ENCODE results near the gene MIPOL1.
"Not testable (repeated sequence)": the region's sequence is repeated elsewhere in the genome, so short reads cannot be mapped to it uniquely, and the experiment has no call there.

The MIPOL1 gene

DNA sequence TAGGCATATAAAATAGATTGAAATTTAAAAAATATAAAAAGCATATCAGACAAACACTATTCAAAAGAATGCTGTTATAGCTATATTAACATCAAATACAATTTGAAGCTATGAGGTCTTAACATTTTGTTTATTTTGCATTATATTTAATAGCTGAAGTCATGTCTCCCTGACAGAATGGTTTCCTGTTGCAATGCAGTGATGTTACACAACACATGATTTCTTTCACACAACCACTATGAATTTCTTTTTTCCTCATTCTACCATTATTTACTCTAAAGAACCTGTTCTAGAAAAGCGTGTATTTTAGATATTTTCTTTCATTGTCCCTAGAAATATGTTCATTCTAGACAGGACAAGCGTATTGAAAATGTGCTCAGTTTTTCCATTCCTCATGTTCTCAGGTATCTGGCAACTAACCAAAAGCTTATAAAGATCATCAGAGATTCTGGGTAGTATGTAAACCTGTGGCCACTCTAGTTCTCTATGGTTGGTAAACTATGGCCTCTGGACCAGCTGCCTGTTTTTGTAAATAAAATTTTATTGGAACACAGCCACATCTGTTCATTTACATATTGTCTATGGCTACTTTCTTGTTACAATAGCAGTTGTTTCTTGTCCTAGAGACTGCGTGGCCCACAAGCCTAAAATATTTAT is 213.5 kb downstream of the MIPOL1 start:
- DNase-seq, result no peak

DNA sequence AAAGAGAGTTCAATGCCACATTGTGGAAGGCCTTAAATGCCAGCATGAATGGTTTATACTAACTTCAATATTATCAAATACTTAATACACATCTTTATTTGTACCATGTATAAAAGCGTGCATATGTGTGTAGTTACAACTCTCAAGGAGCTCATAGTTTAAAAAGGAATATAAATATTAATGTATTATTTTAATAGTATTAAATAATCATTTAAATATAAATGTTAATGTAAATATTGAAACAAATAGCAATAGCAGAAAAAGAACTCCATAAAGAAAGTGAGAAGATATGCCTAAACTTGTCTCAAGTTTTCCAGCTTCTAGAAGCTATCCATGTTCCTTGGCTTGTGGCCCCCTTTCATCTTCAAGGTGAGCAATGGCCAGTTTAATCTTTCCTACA is 215.3 kb downstream of the MIPOL1 start:
- DNase-seq, result no peak

DNA sequence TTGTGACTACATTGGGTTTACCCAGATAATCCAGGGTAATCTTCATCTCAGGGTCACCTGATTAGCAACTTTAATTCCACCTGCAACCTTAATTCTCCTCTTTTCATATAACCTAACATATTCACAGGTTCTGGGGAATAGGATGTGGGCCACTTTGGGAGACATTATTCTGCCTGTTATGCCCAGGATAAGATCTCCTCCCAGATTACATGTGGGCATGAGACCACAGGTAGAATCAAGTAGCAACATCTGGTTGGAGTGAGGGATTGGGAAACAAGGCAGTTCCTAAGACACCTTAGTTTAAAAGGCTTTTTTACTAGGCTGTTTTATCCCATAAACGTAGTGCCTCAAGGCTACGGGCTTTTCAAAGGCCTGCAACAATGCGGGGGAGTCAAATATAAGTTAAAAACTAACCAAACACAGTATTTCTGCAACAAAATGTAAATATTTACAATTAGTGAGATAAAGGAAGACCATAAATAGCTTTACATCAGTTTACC is 215.8 kb downstream of the MIPOL1 start:
- no peak for DNase-seq

DNA sequence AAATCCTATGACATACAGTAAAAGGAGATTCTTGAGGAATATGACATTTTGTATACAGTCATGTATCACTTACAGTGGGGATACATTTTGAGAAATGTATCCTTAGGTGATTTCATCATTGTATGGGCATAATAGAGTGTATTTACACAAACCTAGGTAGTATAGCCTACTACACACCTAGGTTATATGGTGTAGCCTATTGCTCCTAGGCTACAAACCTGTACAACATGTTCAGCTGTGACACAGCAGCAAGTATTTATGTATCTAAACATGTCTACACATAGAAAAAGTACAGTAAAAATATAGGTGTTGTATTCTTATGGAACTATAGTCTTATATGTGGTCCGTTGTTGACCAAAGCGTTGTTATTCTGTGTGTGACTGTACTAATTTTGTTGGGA is 218.5 kb downstream of the MIPOL1 start:
- DNase-seq, result no peak

DNA sequence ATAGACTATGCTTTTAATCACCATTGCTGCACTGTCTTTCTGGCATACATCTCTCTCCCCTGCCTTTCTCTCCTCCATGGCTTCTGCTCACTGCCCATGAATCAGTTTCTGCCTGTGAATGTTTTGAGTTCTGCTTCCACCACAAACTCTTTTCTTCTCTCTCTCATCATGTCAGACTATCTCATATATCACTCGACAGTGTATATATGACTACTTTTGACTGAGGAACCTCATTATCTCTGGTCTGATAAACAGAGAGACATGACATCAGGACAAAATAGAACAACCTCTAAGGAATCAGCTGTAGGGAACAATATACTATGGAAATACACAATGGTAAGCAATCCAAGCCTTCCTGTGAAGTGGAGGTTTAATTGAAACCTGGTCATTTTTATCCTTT is 219.4 kb downstream of the MIPOL1 start:
- no peak for DNase-seq

DNA sequence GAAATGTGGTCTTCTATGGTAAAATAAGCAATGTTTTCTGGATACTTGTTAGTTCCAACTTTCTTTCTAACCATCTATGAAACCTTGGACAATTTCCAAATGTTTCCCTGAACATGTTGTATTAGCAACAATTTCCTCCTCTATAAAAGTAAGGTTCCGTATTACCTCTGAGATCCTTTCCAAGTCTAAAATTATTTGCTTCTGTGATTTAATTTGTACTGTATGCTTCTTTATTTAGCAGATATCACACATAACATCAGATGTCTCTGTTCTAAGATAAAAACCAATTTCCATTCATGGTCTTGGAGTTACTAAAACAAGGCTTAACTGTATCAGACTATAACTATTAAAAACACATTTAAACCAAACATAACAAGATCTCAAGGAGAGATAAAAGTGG is 220.1 kb downstream of the MIPOL1 start:
- no peak for DNase-seq

DNA sequence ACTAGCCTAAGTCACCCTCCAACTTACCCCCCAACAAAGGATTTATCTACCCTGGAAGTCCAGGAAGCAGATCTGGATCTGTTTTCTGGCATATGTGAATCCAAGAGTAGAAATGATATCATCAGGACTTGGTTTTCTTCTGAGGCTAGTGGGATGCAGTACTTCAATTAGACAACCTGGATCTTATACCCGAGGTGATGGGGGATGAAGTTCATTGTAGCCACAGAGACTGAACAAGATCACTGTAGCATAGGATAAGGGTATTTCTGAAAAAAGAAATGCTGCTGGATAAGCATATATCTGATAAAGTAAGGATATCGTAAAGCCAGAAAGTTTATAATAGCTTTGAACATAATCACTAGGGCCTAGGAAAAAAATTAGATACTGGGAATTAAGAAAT is 222.9 kb downstream of the MIPOL1 start:
- DNase-seq, result no peak

DNA sequence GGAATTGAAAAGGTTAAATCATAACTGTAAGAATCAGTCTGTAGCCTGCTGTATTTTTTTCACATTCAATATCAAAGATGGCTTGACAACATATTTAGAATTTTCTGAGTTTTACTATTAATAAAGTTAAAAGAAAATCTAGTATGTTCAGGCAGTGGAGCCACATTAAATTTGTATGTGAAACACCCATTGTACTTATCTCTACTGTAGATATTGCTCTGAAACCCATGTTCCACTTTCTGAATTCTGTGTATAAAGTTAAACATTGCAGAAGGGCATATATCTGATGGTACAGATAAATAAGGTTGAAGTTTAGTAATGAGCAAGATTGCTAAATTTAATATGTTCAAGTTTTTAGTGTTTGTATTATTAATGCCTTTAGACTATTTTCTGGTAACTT is 224.6 kb downstream of the MIPOL1 start:
- no peak for DNase-seq

DNA sequence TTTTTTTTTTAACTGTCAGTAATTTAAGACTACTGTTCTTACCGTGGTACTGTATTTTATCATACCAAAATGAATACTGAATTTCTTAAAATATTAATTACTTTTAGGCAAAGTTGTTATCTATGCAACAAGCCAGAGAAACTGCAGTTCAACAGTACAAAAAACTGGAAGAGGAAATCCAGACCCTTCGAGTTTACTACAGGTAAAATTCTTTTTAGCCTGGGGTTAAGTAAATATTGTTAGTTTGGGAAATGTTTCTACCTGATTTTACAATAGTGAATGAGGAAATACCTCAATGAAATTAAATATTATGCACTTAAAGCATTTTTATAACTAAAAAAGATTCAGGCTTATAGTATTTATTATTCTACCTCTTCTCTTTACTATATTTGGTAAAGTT is 225.0 kb downstream of the MIPOL1 start:
- no peak for DNase-seq

DNA sequence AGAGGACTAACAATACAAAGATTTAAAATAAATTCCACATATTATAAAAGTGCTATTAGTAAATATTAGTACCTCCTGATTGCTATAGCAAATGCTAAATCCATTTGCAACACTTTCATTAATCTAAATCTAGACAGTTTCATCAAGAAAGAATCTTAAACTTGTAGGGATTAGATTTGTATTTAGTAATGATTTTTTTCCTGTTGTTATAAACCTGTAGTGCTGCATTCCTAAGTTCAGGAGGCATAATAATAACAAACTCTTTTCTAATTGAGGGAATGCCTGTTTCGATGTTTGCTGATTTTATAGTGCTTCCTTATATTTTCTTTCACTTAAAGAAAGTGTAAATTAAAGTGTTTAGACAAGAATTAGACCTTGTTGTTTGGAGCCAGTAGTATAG is 231.2 kb downstream of the MIPOL1 start:
- DNase-seq, result no peak

DNA sequence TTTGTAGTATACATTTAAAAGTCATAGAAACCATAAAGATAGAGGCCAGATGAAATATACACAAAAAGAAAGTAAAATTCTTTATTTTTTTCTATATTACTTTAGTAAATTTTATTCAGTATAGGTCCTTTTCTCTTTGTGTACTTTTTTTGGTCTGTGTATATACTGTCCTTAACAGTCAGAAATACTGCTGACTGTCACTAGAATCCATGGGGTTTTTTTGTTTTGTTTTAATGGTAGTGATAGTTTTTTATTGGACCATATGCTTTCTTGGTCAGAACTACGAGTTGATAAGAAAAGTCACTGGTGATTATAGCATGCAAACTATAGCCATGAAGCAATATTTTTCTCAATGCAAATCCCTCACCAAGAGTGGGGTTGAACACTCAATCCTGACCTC is 231.9 kb downstream of the MIPOL1 start:
- DNase-seq, result no peak

DNA sequence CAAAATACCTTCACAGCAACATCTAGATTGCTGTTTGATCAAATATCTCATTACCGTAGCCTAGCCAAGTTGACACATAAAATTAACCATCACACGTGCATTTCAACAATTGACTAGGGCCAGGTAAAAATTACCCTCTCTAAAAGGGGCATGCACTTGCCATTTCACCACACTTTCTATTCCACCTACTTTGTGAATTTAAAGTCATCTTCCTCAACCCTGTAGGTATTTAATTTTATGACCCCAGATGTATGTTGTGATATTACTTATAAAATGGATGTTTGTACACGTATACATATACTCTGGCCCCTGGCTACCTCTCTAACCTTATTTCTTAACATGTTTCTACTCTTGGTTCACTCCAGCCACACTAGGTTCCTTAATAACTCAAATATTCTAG is 237.1 kb downstream of the MIPOL1 start:
- DNase-seq, result no peak

DNA sequence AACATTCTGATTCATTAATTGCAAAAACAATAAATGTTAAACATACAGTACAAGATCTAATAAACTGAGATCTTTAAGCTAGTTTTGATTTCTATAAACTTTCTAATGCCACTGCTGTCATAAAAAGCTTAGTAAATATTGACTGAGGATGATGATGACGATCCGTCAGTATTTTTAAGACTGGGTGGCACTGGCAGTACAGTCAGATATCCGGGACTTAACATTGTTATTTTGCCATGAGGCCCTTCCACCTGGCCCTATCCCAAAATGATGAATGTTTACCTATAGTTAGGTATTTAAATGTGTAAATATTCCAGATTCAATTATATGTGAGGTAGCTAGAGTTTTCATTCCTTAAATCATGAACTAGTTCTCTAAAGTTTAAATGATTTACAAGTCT is 238.8 kb downstream of the MIPOL1 start:
- DNase-seq, result no peak

DNA sequence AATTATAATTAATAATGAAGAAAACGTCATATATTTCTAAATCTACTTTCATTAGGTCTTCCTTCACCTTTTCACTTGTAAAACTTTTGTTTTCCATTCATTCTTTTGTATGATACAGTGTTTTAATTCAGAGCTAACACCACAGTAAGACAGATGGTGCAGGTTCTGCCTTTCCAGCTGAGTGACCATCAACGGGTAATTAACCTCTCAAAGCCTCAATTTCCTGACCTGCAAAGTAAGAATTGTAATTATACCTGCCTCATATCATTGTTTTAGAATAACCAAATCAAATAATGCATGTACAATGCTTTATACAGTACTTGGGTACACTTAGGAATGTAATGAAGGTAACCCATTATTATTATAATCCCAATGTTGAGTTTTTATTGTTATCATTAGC is 239.8 kb downstream of the MIPOL1 start:
- no peak for DNase-seq

DNA sequence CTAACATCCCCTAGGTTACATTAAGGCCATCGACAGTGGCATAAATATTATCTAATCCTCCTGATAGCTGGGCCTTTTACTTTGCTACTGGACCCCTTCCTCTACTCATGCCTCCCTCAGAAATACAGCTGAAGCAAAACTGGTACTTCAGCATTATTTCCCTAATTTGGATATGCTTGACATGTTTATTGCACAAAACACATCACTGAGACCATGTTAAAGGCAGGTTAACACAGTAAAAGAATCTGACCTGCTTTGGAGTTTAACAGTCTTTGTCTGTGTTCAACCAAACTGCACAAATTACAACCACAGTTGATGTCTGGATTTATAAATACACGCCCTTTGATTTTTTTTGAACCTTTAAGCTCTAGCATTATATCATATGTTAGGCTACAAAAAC is 240.7 kb downstream of the MIPOL1 start:
- DNase-seq, result no peak

DNA sequence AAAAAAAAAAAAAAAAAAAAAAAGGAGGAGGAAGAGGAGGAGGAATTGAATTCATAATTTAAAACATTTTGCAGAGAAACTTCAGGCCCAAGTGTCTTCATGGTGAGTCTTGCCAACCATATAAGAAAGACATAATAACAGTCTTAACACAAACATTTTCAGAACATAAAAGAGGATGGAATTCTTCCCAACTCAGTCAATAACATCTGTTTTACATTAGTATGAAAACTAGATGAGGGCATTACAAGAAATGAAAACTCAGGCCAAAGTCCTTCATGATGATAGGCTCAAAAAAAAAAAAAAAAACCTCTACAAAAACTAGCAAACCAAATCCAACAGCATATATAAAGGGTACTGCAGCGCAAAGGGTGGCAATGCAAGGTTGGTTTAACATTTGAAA is 245.7 kb downstream of the MIPOL1 start:
- no peak for DNase-seq

DNA sequence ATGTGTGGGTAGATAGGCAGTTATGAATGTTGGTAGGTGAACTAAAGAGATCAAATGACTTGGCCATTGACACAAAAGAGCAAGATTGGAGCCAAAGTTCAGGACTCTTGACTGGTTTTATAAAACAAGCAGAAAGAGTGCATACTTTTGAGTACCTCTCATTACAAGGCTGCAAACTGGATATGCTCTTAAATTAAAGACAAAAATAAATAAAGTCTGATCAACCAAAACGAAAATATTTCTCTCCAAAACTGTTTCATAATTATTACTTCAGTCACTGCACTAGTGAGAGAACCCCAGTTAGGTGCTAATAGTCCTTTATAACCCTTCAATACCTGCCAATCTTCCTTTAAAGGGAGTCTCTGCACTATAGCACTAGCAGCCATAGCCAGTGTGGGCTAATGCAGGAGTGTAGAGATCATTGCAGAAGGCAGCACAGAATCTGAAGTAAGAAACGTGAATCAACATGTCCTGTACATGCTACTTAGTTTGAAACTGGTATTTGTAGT is 250.2 kb downstream of the MIPOL1 start:
- no peak for DNase-seq

DNA sequence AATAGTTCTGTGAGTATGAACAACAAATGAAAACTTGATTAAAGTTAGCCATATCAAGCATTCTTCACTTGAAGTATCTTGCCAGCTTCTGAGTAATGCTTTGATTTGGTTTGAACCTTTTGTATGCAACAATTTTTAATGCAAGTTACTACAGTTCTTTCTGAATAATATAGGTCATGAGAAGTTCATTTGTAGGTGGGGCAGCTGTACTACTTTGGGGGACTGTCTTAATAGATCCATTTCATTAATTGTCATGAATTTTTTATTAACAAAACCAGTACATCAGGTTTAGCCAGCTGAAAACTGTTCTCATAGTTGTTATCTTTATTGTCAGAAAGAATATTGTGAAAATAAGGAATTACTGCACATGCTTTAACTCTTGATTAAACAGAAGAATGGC is 254.6 kb downstream of the MIPOL1 start:
- no peak for DNase-seq

DNA sequence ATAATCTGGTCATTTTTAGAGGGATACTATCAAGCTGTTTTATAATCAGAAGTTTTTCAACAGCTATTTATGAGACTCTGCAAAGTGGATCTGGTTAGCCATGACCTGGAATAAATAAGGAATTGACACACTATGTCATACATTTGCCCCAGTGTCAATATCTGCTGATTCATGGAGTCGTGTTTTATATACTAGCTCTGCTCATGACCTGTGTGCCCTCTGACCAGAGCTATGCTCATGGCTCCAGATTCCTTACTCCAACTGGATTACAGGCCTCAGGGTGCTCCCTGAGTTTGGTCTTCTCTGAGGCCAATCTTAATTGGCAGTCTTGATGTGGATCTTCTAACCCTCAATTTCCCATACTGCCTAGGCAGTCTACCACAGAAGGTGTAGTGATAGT is 256.2 kb downstream of the MIPOL1 start:
- no peak for DNase-seq

DNA sequence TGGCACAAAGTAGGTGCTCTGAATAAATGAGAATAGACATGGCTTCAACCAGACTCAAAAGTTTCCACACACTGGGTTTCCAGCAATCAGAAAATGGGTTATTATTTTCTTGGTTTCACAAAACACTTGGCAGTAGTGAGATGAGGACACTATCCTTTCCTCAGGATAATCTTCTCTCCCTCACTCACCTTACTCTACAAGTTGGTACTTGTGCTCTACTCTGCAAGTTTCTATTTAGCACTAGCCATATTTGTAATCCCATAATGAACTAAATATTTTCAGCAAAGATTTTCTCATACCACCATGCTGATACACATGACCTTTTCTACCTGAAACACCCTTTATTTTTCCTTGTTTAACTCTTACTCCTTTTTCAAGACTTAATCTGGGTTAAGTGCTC is 259.6 kb downstream of the MIPOL1 start:
- no peak for DNase-seq

DNA sequence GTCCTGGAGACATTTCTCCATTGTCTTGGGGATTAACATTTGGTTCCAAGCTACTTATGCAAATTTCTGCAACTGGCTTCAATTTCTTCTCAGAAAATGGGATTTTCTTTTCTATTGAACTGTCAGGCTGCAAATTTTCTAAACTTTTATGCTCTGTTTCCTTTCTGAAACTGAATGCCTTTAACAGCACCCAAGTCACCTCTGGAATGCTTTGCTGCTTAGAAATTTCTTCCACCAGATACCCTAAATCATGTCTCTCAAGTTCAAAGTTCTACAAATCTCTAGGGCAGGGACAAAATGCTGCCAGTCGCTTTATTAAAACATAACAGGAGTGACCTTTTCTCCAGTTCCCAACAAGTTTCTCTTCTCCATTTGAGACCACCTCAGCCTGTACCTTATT is 264.7 kb downstream of the MIPOL1 start:
- DNase-seq, result not testable (repeated sequence)

DNA sequence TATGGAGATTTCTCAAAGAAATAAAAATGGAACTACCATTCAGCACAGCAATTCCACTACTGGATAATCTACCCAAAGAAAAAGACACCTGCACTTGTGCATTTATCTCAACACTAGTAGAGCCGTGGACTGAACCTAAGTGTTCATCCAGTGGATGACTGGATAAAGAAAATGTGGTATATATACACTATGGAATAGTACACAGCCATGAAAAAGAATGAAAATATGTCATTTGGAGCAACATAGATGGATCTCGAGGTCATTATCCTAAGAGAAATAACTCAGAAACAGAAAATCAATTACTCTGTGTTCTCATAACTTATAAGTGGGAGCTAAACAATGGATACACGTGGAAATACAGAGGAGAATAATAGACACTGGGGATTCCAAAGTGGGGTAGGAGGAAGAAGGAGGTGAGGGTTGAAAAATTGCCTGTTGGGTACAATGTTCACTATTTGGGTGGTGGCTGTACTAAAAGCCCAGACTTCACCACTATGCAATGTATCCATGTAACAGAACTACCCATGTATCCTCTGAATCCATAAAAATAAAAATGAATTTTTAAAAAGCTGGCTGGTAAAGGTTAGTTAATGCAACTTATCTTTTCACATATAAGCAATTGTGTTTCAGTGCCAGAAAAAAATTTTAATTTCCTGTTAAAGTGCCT is 266.6 kb downstream of the MIPOL1 start:
- no peak for DNase-seq

DNA sequence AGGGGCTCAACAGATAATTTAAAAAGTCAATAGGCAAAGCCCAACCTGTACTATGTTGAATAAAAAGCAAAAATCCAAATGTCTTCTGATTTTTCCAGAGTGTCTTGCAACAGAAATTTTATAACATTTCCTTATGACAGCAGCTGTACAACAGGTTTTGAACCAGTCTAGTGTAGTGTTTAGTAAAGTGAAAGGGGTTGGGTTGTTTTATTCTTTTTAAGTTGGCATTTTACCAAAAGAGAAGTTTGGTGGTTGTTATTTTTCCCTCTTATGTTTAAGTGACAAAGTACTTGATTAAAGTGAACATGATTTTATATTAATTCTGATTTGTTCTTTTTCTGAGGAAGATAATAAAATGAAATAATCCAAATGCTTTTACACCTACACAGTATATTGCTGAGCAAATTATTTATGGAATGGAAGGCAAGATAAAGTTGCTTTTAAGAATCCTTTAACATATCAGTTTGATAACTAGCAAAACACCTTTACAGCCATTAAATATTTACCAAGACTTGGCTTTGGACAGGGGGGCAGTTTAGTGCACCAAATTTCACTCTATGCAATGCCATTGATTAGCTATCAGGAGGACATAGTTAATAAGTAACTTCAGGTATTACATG is 268.4 kb downstream of the MIPOL1 start:
- DNase-seq, result no peak

DNA sequence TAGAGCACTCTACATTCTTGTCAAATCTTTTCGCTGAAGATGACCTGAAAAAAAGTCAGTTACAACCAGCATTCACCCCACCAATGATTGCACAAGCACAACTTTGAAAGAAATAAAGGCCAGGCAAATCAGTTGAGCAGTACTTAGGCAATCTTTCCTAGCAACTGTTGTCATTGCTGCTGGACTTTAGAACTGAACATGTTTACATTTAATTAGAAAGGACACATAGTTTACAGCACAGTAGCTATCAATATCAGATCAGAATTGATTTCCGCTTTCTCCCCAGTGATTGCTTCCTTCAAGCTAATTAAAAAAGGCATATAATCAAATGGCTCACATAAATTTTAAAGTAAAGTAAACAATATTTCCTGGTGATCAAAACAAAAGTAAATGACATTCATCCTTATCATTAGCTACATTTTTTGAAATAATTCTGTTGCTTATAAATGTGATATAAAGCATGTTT is 268.9 kb downstream of the MIPOL1 start:
- DNase-seq, result no peak
